ENCODE results near the gene SOD3.

Gene SOD3

DNA sequence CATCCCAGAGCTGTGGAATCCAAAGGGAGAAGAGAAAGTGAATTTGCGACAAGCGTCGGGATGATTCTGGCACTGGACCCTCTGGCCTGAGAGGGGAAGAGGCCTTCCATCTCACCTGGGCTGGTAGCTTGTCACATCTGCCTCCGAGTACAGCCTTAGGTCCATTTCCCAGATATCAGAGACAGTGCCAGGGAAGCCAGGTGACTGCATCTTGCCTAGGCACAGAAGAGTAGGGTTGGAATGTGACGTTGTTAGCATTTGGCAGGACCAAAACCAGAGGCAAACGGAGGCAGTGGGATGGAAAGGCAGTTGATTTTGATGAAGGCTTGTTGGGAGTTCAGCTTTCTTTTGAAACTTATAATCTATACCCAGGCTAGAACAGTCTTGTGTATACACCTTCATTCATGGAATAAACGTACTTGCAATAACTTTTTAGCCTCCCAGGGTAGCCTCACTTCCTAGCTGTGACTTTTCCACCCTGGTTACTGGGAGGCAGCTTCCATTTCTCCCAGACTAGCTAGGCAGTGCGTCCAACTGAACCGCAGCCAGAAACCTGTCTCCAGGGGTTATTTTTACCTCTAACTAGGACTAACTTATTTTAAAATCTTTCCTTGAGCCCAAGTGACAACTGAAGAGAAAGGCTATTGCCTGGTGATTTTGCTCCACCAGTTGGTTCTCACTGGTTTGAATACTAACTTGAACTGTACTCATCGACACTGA, 5.9 kb downstream of the SOD3 start:
- no peak for DNase-seq (ENCODE audit: low spot score)

DNA sequence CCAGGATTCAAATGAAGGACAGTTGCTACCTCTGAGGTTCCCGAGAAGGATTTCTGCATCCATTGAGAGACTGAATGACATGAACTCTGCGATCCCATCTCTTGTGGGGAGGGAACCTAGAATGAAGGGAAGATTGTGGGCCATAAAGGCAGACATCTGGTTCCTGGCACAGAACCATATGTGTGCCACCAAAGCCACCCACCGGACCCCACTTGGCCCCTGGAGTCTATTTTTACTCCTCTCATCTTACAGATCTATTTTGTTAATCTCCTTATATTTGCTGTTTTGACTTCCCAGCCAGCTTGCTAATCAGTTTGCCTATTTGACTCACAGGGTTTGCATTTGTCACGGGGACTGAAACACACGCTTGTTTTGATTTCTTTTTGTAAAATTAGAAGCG, 7.3 kb downstream of the SOD3 start:
- DNase-seq (ENCODE audit: low spot score) = no peak

DNA sequence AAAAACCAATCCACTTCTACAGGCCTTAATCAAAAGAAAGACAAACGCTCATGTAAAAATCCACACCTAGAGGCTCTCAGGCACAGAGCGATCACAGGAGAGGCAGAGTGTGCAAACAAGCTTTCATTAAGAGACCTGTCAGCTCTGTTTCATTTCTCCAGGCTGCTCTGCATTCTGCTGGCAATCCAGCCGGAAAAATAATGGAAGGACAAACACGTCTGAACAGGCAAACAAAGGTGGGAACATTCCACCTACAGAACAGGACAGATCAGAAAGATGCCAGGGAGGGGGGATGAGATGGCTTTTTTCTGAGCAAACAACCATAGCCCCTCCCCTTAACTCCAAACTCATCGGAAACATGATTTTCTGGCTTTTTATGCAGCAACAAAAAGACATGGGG, 9.7 kb downstream of the SOD3 start:
- no peak for DNase-seq (ENCODE audit: low spot score)

DNA sequence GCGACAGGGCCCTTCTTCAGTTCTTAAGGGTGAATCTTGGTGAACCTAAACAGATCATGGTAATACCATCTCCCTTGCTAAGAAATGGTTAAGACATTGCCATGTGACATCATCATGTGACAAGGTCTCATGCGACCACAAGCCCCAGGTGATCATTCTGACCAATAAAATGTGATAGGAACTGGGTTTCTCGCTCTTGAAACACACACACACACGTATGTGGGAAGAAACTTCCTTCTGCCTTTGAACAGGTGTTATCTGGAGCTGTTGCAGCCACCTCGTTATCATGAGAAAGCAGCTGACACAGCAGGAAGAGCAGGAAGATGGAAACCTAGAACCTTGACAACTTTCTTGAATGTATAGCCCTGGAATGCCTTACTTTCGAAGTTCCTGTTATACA, 10.2 kb downstream of the SOD3 start:
- DNase-seq (ENCODE audit: low spot score) = no peak

DNA sequence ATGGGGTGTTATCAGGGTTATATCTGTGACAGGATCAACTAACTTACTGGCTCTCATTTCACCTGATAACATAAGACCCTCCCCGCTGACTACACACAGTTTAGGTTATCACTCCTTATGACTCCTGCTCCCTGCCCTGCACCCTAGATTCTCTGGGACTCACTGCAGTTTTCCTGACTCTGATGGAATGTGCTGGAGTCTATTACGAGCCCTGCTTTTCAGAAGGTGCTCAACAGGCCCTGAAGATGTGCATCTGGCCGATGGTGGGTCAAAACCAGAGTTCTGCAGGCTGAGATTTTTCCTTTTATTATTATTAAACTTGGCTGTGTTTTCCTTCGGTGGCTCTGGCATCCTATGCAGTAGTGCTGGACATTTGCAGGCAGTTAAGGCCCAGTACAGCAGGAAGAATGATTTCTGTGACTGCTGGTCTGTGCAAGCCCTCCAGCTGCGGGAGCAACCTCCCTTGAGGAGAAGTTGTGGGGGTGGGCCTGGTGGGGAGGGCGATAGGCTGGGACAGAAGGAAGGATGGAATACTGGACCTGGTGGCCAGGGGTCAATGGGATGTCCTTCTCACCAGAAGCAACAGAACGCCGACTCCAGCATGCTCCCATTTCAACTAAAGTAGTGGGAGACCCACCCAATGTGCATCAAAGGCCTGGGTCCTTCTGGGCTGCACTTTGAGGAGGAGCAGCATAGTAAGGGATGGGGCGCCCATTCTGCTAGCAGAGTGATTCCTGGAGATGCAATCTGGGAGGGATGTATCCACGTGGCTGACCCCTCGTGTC, 11.0 kb downstream of the SOD3 start:
- DNase-seq (ENCODE audit: low spot score) = no peak

DNA sequence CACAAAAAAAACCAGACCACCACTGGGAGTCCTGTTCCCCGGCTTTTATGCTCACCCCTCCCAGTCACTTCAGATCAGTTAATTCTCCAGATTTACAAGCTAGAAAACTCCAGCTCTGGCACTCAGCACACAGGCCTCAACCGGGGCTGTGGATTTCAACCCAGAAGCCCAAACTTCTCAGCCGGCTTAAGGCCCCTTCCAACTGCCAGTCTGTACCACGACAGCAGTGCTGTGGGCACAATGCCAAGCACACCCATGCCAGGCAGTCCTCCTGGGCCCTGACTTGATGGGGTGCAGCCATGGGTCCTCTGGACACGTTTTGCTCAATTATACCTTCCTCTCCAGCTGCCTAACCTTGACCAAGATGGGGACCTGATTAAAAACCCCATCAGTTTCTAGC, 12.2 kb downstream of the SOD3 start:
- no peak for DNase-seq (ENCODE audit: low spot score)

DNA sequence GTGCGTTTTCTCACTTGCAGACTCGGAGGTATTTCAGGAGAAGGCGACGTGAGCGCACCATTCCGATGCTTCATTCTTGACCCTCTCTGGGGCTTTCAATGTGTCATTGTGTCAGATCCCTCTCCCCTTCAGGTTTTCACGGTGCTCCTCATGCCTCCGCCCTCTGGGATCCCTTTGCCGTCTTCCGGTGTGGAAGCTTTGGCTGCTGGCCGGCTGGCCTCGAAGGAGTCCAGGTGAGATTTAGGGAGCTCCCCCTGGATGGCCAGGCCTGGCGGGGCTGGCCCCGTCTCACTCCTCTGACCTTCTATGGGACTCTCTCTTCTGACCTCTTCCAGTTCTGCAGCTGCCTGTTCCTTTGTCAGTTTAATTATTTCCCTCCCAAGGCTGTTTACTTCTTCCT, 12.9 kb downstream of the SOD3 start:
- DNase-seq (ENCODE audit: low spot score) = no peak

DNA sequence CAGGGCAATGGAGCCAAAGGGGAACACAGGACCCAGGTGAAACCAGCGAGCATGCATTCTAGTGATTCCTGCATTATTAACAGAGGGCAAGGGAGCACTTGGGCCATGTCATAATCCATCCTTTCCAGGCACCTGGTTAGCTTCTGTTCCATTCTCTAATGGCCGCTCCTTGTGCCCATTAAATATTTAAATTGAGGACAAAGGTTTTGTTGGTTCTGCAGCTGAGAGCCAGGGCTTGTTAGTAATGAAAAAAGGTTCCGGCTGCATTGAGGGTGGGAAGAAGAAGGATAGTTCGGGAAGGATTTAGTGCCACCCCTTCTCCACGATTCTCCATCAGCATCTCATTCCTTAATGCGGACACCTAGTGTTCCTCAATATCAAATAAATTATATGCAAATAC, 13.6 kb downstream of the SOD3 start:
- DNase-seq (ENCODE audit: low spot score) = no peak

DNA sequence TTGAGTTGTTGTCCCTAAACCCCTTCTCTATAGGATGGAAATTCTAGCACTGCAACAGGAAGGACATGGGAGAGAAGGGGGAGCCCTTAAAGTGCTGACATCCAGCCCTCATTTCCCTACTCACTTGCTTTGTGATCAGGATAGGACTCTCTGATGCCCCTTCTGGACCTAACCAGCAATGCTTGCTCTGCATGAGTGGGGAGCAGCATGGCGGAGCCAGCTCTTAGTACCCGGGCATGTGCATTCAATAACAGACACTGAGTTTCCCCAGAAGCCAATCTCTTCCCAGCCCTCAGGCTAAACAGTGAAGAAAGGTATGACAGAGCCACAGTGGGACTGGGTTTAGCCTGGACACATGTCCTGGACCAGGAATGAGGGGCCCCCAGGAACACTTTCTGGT, 14.0 kb downstream of the SOD3 start:
- DNase-seq (ENCODE audit: low spot score) = no peak

DNA sequence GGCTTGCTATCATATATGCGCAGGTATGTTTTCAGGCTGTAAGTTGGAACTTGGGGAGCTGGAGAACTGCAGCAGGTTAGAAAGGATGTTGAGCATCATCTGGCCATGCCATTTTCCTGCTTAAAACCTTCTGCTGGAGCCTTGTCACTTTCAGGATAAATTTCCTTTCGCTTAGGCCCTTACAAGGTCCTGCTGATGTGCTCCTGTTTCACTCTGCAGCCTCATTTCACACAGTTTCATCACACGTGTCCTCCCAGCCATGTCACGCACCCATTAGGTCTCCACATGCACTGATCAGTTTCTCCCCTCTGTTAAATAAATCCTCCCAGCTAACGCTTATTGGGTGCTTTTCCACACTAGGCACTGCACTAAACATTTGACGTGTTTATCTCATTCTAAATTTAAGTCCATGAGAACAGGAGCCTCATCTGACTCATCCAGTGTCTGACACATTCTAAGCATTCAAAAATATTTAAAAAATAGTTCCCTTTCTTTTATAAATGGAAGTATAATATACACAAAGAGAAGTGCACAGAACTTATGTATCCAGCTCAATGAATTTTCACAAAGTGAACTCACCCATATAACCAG, 14.5 kb downstream of the SOD3 start:
- DNase-seq (ENCODE audit: low spot score) = no peak

DNA sequence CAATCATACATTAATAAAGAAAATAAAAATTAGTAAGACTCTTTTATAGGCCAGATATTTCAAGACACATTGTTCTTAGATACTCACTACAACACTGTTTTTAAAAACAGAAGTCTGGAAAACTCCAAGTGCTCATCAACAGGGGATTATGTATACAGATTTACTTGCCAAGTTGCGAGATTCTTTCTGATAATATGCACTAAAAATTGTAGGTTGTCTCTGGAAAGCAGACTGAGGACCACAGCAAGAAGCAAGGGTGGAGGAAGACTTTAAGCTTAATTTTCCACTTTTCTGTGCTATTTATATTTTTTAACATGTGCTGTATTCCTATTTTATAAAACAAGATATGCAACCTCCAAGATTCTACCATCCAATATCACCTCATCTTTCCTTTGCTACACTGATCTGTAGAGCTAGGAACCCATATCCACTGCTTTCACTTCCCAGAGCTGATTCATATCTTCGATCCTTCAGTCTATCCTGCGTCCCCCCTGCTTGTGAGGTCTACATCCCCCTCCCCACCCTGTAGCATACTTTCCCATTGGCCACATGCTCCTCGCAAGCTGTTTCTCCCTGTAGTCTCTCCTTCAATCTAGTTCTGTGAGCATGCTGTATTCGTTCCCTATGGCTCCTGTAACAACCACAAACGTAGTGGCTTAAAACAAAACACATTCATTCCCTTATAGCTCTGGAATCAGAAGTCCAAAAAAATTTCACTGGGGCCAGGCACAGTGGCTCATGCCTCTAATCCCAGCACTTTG, 15.7 kb downstream of the SOD3 start:
- no peak for DNase-seq (ENCODE audit: low spot score)

DNA sequence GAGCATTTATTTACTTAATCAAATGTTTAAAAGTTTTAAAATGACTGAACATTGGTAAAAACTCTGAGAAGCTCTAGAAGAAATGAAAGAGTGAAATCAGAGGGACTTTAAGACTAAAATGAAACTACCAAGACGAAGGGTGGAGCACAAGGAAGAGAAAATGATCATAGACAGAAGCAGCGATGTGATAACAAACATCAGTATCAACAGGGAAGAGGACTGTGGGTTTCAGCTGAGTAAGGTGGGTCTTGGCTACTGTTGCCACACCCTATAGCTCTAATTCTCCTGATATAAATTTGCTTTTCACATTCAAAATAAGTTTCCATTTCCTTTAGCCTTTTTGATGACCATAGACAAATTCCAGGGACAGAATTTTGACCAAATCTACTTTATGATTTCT, 18.4 kb downstream of the SOD3 start:
- DNase-seq (ENCODE audit: low spot score) = no peak

DNA sequence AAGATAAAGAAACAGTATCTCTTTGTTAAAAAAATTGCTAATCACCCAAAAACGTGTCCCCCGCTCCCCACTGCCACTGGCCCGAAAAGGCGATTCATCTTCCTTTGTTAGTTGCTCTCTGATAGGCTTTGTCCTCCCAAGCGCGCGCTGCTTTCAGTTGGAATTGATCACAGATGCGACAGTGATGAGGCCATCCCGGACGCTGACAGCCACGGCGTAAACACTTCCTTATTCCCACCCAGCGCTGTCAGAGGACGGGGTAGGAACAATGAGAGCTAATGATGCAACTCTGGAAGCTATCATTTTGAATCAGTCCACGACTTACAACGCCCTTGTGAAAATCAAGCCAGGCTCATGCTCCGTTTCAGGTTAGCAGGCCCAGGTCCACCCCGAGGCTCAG, 21.4 kb downstream of the SOD3 start:
- DNase-seq (ENCODE audit: low spot score) = no peak

DNA sequence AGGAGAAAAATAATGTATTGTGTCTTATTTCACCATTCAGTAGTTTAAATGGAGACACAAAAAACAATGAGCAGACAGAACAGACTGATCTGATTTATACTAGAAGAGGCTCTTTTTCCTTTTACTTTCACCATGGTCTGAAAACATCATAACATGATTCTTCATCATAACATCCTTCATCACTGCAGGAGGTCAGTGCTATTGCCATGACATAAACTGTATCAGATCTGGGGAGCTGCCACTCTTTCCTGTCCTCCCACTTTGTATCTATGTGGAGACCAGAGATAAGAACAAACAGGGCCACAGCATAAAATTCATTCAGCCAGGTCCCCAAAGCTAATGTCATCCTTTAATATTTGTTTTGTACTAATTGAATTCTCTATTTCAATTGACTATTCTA, 25.2 kb downstream of the SOD3 start:
- DNase-seq (ENCODE audit: low spot score) = no peak

DNA sequence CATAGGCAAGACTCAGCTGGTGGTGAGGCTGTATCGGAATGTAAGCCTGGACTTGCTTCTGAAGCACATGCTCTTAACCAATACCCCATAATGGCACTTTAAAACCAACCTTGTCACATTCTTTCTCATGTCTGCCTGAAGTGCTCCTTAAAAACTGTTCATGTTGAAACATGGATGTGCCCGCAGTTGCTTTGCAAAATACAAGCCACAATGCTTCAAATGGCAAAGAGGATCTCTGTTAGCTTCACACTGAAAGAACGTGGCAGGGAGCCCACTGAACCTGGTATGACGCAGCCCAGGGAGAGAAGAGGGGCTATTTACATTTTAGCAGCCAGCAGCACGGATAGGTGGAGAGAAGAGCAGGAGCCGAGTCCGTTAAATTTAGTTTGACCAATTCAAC, 29.3 kb downstream of the SOD3 start:
- no peak for DNase-seq (ENCODE audit: low spot score)

DNA sequence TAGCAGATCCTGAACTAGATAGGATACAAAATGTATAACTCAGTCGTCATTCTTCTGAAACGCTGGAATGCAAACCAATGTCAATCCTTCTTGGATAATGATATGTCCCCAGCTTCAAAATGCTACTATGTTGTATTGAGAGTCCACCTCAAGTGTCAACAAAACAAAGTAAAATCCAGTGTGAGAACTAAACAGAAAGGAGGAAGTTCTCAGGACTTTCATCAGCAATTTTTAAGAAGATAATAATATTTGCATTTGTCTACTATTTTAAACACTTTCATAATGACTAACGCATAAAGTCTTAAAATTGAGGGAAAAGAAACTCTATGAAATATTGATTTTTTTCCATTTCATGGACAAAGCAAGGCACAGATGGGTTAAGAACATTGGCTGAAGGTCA, 36.3 kb downstream of the SOD3 start:
- DNase-seq (ENCODE audit: low spot score) = no peak

DNA sequence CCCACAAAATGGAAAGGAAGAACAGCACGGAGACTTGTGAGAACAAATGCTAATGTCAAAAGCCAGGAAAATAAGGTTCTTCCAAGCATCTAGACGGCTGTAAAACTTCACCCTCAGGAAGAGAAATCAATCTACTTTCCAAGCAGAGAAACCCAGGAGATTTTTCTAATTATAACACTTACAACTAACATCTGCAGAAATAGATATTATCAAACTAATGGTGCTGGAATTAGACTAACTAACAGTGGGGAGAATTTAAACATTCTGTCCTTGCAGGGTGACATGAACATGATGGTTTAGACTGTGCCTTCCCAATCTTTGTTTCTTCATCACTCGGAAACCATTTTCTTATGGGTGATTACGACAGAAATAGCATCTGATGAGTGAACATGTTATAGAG, 40.3 kb downstream of the SOD3 start:
- DNase-seq (ENCODE audit: low spot score) = no peak

DNA sequence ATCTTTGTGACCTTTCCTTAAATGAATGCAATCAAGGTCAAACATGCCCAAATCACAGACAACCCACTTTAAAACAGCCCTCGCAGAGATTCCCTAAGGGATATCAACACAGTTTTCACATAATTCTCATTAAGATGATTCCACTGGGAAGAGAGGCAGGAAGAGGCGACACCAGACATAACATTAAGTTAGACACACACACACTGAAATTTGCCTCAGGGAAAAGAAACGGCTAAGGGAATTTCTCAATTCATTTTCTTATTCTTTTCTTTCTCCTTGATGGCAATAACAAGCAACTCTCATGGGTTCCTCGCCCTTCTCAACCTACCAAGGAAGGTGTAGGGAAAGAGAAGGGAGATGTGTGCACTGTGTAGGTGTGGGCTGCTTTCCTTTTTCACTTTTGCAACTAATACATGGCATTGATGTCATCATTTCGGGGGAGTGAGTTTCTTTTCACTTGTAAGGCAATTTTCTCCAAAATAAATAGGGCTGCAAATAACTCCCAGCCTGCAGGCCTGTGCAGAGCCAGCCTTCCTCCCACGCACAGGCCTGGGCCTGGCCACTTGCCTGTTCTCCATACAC, 41.4 kb downstream of the SOD3 start:
- no peak for DNase-seq (ENCODE audit: low spot score)

DNA sequence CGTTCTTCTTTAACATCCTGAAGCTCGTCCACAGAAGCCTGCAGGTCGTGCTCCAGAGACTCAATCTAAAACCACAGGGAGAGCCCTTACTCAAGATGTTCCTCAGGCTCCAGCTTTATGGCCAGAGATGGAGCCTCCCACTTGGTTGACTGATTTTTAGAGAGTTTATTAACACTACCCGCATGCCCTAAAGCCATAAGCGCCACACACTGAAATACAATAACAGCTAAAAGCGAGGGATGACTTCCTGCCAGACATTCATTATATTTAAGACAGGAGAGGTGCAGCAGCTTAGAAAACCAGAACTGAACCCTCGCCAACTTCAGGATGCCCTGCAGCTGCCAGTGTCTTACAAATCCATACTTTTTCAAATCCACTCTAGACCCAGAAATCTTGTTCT, 42.0 kb downstream of the SOD3 start:
- no peak for DNase-seq (ENCODE audit: low spot score)

DNA sequence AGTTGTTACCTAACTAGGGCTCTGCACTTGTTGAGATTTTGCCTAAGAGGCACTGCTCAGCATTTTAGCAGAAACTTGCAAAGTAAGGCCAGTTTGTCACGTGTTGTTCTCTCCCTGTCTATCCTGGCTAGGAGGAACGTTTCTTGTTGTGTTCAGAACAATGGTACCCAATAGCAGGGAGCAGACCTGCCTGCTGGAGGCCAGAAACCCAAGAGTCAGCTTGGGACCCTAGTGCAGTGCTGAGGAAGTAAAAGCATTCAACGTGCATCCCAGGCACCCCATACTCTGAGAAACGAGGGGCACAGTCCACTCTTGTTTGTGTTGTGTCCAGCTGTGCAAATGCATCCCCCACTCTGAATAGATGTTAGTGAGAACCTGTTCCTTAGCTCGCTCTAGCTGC, 42.4 kb downstream of the SOD3 start:
- DNase-seq (ENCODE audit: low spot score) = no peak

DNA sequence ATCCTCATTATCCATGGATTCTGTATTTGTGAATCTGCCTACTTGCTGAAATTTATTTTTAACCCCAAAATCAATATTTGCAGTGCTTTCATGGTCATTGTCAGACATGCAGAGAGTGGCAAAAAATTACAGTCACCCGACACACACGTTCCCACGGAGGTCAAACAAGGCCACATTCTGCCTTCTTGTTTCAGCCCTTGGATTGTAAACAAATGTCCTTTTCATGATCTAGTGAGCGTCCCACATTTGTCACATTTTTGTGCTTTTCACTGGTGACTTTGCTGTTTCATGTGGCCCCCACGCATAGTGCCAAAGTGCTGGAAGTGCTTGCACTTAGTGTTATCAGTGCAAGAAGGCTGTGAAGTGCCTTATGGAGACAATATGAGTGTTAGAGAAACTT, 45.0 kb downstream of the SOD3 start:
- DNase-seq (ENCODE audit: low spot score) = no peak

DNA sequence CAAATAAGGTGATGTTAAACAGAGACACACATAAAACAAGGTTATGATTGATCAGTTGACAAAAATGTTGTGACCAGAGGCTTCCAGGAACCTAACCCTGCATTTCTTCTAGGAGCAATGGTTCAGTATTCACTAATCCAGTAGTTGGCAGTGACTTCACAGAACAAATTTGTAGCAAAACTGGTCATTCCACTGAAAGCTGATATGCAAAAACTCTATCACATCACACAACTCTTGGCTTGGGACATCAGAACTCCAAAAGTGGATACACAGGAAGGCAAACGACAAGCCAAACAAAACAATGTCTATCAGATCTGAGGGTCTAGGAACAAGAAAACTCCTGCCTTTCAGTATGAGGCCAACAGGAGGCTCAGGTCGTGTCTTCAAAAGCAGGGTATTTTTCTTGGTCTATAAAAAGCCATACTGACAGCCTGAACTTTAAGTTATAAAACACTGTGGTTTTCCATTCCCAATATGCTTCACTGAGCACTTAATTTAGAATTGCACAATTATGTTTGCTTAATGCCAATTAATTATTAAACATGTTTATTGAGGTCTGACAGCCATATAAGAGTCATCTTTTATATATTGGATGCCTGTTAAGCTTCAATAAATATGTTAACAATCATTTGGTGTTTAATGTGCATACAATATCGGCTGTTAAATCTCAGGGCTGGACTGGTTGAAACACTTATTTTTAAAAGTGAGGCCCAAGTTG, 45.6 kb downstream of the SOD3 start:
- DNase-seq (ENCODE audit: low spot score) = no peak

All from CD4-positive, alpha-beta T cell treated with Interleukin-6 at 100 ng/mL for 8 hours (primary cell).